Fibroblast of upper back skin (primary cell): ENCODE data around the gene ASXL2.
"Not testable (repeated sequence)": the region's sequence is repeated elsewhere in the genome, so short reads cannot be mapped to it uniquely, and the experiment has no call there.

Experiments used
- DNase-seq: peaks from one replicate; pipeline ENCODE4 v3.0.0-alpha.2; 2013

ASXL2 gene

DNA sequence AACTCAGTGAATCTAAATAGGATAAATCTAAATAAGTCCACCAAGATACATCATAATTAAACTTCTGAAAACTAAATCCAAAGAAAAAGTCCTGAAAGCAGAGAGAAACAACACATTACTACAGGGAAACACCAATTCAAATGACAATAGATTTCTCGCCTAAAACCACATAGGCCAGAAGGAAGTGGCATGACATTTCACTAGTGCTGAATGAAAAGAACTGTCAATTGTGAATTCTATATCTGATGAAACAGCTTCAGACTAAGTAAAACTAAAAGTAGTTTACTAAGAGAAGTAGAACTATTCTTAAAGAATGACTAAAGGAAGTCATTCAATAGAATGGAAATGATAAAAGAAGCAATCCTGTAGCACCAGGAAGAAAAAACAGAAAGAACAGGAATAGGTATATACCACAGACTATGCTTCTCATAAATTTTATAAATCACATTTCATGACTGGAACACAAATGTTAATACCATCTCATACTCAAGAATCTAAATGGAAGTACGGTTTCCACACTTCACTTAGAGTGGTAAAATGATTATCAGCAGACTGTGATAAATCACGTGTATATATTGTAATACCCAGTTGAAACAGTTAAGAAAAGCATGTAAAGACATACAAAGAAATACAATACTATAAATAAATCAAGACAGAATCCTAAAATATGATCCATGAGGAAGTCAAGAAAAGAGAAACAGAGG, 46.4 kb downstream of the ASXL2 start:
- no peak for DNase-seq

DNA sequence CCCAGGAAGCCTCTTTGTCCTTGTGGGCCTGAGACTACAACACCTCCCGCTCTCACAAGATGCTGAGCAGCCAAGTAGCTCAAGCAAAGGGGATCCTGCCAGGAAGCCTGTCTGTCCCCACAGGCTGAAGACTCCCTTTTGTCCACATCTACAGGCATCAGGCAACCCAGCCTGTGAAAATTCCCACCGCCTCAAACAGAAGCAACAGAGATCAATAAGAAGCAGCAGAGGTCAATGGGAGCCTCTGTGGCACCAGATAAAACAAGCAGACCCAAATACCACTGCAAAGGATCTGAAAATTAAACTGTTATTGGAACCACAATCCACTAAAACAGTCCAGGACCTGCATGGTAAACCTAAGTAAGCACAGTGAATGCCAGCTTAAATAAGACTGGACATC, 48.5 kb downstream of the ASXL2 start:
- DNase-seq, result no peak

- DNase-seq, result no peak
Observed at GRCh38 chr2:25829377-25829704, 48.9 kb downstream of the ASXL2 start.

DNA sequence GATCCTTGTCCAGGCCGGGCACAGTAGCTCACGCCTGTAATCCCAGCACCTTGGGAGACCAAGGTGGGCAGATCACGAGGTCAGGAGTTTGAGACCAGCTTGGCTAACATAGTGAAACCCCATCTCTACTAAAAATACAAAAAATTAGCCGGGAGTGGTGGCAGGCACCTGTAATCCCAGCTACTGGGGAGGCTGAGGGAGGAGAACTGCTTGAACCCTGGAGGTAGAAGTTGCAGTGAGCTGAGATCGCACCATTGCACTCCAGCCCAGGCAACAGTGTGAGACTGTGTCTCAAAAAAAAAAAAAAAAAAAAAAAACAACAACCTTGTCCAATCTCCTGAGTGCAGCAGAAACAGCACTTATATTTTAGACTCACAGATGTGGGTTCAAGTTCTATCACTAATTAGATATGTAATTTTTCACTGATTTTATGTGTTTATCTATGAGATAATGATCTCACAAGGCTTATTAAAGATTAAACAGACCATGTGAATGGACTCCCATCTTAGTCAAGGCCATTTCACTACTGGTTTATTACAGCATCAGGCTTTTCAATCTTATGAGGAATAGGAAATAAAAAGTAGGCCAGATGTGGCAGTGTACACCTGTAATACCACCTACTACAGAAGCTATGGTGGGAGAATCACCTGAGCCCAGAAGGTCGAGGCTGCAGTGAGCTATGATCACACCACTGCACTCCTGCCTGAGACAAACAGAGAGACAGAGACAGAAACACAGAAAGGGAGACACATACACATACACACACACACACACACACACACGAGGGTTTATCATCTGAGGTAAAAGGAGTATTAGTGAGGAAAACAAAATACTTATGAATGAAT, 49.5 kb downstream of the ASXL2 start:
- DNase-seq, result not testable (repeated sequence)

DNA sequence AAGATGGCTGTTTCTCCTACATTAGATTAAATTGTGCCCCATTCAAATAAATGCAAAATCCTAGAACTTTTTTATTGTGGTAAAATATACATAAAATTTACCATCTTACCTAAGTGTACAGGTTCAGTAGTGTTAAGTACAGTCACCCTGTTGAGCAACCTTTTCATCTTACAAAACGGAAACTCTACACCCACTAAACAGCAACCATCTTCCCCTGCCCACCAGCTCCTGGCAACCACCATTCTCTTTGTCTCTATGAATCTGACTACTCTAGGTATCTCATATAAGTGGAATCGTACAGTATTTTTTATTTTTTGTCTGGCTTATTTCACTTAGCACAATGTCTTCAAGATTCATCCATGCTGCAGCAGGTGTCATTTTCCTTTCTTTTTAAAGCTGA, 53.0 kb downstream of the ASXL2 start:
- DNase-seq, result no peak

- no peak for DNase-seq
Observed at GRCh38 chr2:25824718-25825117, 53.6 kb downstream of the ASXL2 start.

DNA sequence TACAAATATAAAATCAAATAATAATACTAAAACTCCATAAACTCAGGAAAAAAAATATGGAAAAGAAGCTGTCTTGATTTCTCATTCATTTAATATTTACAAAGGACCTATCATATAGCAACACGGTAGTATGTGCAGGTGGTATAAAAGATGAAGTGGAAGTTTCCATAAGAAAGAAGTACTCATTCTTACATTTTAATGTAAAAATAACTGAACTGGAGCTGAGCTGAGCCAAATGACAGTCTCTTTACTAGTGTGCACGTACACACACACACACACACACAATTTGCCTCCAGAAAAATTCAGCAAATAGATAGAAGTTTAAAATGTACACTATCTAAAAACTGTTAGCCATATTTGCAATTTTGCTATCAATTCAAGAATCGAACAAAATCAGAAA, 54.1 kb downstream of the ASXL2 start:
- DNase-seq, result no peak

GRCh38 chr2:25822190-25823117, 55.8 kb downstream of the ASXL2 start:
- DNase-seq, result peak; percentile 79

GRCh38 chr2:25821225-25822056, 56.8 kb downstream of the ASXL2 start:
- peak; percentile 62 for DNase-seq

- DNase-seq, result no peak
Observed at GRCh38 chr2:25819597-25820039, 58.7 kb downstream of the ASXL2 start.

- no peak for DNase-seq
Observed at GRCh38 chr2:25817630-25818029, 60.7 kb downstream of the ASXL2 start.

- DNase-seq, result no peak
Observed at GRCh38 chr2:25817006-25817405, 61.3 kb downstream of the ASXL2 start.

GRCh38 chr2:25816249-25816648, 62.0 kb downstream of the ASXL2 start:
- no peak for DNase-seq

- DNase-seq, result peak; percentile 18
Observed at GRCh38 chr2:25814681-25815080, 63.6 kb downstream of the ASXL2 start.

DNA sequence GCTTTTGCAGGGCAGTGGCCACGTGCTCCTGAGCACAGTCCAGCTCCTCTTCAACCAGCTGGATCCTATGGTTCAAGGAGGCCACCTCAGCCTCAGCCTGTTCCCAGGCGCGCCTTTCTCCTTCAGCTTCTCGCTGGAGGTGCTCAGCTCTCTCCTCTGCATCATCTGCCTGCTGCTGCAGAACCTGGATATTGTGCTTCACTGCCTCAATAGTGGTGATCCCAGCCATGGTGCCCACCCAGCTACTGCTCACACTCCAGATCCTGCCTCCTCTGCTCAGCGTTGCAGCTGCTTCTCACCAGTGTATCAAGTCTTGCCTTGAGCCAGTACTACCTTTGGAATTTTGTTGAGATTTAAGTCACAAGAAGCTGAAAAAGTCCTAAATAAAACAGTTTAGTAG, 67.9 kb downstream of the ASXL2 start:
- DNase-seq, result no peak

DNA sequence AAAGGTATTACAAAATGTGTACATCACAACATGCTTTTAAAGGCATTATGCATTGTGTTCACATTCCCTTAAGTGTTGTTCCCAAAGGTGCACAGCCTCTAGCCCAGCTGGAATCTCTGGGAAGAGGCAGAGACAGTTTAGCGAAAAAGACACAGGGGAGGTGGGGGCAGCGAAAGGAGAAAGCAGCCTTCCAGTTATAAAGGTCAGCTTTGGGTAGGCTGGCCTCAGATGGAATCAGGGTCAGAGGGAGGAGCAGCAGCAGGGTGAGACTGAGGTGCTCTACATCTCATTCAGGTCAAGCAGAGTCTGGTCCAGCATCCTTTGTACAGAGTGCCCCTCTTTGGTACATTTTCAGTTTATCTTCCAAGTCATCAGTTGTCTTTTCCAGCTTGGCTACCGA, 68.6 kb downstream of the ASXL2 start:
- no peak for DNase-seq

DNA sequence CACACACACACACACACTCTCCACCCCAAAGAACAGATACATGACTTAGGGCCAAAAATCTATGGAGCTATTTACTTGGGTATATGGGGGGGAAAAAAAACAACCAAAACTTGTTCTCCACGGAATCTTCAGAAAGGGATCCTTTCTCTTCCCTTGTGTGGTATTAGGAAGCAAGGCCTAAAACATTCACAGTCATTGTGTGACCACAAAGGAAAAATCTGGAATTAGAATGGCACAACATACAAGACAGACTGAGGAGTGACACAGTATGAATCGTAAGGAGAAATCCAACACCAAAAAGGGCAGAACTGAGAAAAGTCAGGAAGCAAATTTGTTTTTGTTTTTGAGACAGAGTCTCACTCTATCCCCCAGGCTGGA, 70.3 kb downstream of the ASXL2 start:
- peak; percentile 50 for DNase-seq

- peak; percentile 46 for DNase-seq
Observed at GRCh38 chr2:25806941-25807340, 71.3 kb downstream of the ASXL2 start.

DNA sequence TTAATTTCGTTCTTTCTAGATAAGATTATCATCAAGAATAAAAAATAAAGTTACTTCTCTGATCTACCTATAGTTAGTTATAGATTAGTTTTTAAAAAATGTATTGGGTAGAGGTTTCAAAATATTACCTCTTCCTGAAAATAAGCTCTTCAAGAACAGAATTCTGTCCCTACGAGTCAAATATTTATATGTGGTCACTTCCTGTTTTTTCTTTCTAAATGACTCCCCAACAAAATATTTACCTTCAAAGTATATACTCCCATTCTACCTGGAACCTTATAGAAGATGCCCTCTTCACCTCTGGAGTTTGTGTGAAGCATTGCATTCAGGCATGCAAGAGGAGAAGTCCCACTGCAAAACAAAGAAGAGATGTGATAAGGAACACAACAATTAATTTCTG, 72.3 kb downstream of the ASXL2 start:
- no peak for DNase-seq

DNA sequence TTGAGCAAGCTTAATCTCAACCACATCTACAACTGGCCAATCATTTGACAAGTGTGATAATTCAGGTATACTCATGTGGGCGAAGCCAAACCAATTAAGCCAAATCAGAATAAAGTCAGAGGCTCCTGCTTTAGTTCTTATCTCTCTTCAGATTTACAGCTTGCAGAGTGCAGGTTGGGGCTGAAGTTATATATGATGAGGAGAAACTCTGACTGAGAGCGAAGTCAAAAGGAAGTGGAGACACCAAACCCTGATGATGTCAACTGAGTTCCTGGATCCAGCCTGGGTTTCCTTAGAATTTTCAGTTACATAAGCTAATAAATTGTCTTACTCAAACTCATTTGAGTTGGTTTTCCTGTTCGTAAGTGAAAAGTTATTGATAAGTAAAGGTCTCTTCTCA, 73.9 kb downstream of the ASXL2 start:
- no peak for DNase-seq

DNA sequence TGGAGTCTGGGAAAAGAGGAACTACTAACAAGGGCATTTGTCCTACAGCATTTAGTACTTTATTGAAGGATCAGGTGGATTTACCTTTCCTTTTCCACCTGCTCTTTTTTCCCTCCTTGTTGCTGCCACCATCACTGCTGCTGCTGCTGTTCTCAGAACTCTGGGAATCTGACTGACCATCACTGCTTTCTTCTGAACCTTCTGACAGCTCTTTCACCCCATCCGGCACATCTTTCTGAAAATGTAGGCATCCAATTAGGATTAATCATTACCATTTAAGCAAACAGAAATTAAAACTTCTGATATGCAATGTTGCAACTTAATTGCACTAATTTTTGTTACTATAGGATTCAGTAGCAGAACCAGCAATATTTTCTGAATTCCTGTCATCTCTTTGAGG, 79.0 kb downstream of the ASXL2 start:
- DNase-seq, result no peak
